Natural killer cell (primary cell): ENCODE results near the gene CFAP43. TPM values are rescaled to one million over a fixed set of nuclear protein-coding genes. Genes with fewer than 3 reads are reported as not detected.
"Not testable (repeated sequence)": the region's sequence is repeated elsewhere in the genome, so short reads cannot be mapped to it uniquely, and the experiment has no call there.

Experiments
- ATAC-seq, 3 donors: fragments of 150-1000 bp in 2 of 3; fragments of 200-7000 bp in 1 of 3; cut with Tn5 transposase; 1 replicate in 1 of 3; 2 replicates in 2 of 3; pipeline ENCODE4 v1.10.0; 2021; ENCODE audit warnings: mild to moderate bottlenecking in 2 of 3, moderate library complexity in 2 of 3
- DNase-seq, 2 donors: peaks; one replicate each; pipeline versions ENCODE4 v3.0.0 to v3.0.0-alpha.2; 2013 to 2021; ENCODE audit warnings: mixed read lengths in 1 of 2
- H3K27ac ChIP-seq: one replicate; pipeline ENCODE4 v1.5.1; 2013; ENCODE audit warnings: mild to moderate bottlenecking, low read length
- H3K27me3 ChIP-seq: one replicate; pipeline ENCODE4 v1.6.1; 2013; ENCODE audit warnings: low read length; ENCODE audit not compliant: control insufficient read depth, insufficient read depth
- H3K36me3 ChIP-seq: one replicate; pipeline ENCODE4 v1.6.1; 2013; ENCODE audit warnings: low read length; ENCODE audit not compliant: control insufficient read depth, insufficient read depth
- H3K4me1 ChIP-seq: one replicate; pipeline ENCODE4 v1.6.1; 2013; ENCODE audit warnings: low read length; ENCODE audit not compliant: control insufficient read depth, insufficient read depth
- H3K4me3 ChIP-seq: one replicate; pipeline ENCODE4 v1.5.1; 2013; ENCODE audit warnings: low read length
- H3K9me3 ChIP-seq: one replicate; pipeline ENCODE4 v1.6.1; 2013; ENCODE audit warnings: low read length; ENCODE audit not compliant: control insufficient read depth, insufficient read depth
- H3K27ac Mint-ChIP-seq, 2 donors: one replicate each; pipeline ENCODE4 v1.8.0; 2022; ENCODE audit warnings: mild to moderate bottlenecking in 2 of 2, mixed read lengths in 2 of 2, moderate library complexity in 1 of 2
- H3K27me3 Mint-ChIP-seq, 2 donors: one replicate each; pipeline ENCODE4 v1.8.0; 2022; ENCODE audit warnings: low read depth in 2 of 2, mixed read lengths in 2 of 2
- H3K36me3 Mint-ChIP-seq: one replicate; pipeline ENCODE4 v1.8.0; 2022; ENCODE audit warnings: mixed read lengths
- H3K4me1 Mint-ChIP-seq, 2 donors: one replicate each; pipeline ENCODE4 v1.8.0; 2022; ENCODE audit warnings: mixed read lengths in 2 of 2
- H3K4me3 Mint-ChIP-seq: one replicate; pipeline ENCODE4 v1.8.0; 2022; ENCODE audit warnings: mild to moderate bottlenecking, moderate library complexity, mixed read lengths
- H3K9me3 Mint-ChIP-seq, 2 donors: one replicate each; pipeline ENCODE4 v1.8.0; 2022; ENCODE audit warnings: mixed read lengths in 2 of 2
- CTCF ChIP-seq: fragments of 200-600 bp; IDR thresholded peaks from one replicate; pipeline ENCODE4 v1.8.0; 2022; ENCODE audit warnings: antibody characterized with exemption
- WGBS: methylation state at CpG from one replicate; pipeline ENCODE4 v1.1.7; 2013; ENCODE audit warnings: missing lambda C conversion rate; ENCODE audit not compliant: insufficient coverage; 5-methylcytosine and 5-hydroxymethylcytosine counted together
- intact Hi-C: fragments of 100-400 bp; cut with micrococcal nuclease; formaldehyde crosslinking; loops from one replicate; pipeline ENCODE4 v1.14.2; 2022
- total RNA-seq, 4 donors: library from RNA; stranded (reverse); fragments of 120-200 nt in 1 of 4; gene quantifications; one replicate each; pipeline versions ENCODE4 v1.2.3 to v1.2.4, GENCODE V29; 2013 to 2022

Gene CFAP43
- total RNA-seq, 3 donors from 2014 or later (not counting 1 experiment from before 2014, with no cell fraction given), result 0.16 TPM; not detected in 2

DNA sequence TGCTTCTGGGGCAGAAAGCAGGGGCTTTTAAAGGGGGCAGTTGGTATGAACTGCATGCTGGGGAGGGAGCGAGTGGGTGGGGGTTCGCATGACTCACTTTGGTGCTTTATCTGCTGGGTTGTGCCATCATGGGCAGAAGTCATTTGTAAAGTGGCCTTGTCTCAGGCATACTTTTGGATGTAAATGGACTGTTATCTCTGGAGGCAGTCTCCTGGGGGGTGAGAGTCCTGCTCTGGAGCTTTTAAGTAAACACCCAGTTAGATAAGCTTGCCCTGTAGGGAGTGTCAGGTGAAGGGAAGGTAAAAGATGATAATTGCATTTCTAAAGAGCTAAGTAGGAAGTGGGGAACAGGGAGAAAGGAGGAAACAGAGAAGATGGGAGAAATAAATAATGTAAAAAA, 20.9 kb upstream of the CFAP43 start:
- Histone ChIP-seq H3K4me3 (no peak overlapping the region), H3K27ac (no peak overlapping the region), H3K9me3 (no peaks in the 10 kb centered on the region), H3K27me3 (peaks cover 4% of the 10 kb centered on the region), H3K36me3 (peaks cover 4% of the 10 kb centered on the region), H3K4me1 (peaks cover 11% of the 10 kb centered on the region)
- intact Hi-C loops, result no loop called here
- H3K4me3 Mint-ChIP-seq, result peak overlapping the region; percentile 97
- DNase-seq (no peak), ATAC-seq (no peak)
- TF ChIP-seq CTCF, result no peak
- peaks cover 40 to 41% of the 10 kb centered on the region in 2 donors for H3K4me1 Mint-ChIP-seq
- H3K27me3 Mint-ChIP-seq, result peaks cover 15 to 25% of the 10 kb centered on the region in 2 donors
- 93% methylated on average over 2 of the region's 2 CpGs for WGBS
- no peaks in the 10 kb centered on the region for H3K36me3 Mint-ChIP-seq
- H3K27ac Mint-ChIP-seq, result peak overlapping the region in 1 of 2 donors; percentile 90
- H3K9me3 Mint-ChIP-seq, result no peaks in the 10 kb centered on the region

GRCh38 chr10:104252368-104252767, 20.2 kb upstream of the CFAP43 start:
- no peak for ATAC-seq
- Histone ChIP-seq H3K27me3 (peaks cover 4% of the 10 kb centered on the region), H3K4me3 (no peak overlapping the region), H3K4me1 (peaks cover 8% of the 10 kb centered on the region), H3K36me3 (no peaks in the 10 kb centered on the region), H3K9me3 (no peaks in the 10 kb centered on the region), H3K27ac (no peak overlapping the region)
- peaks cover 15 to 30% of the 10 kb centered on the region in 2 donors for H3K27me3 Mint-ChIP-seq
- intact Hi-C loops, result no loop called here
- no peak for TF ChIP-seq CTCF
- DNase-seq, result no peak
- no peaks in the 10 kb centered on the region for H3K9me3 Mint-ChIP-seq
- peaks cover 35 to 37% of the 10 kb centered on the region in 2 donors for H3K4me1 Mint-ChIP-seq
- H3K27ac Mint-ChIP-seq, result no peak overlapping the region
- H3K4me3 Mint-ChIP-seq, result no peak overlapping the region
- no peaks in the 10 kb centered on the region for H3K36me3 Mint-ChIP-seq

- Histone ChIP-seq H3K27me3 (peaks cover 4% of the 10 kb centered on the region), H3K27ac (no peak overlapping the region), H3K4me1 (peaks cover 5% of the 10 kb centered on the region), H3K9me3 (no peaks in the 10 kb centered on the region), H3K36me3 (no peaks in the 10 kb centered on the region), H3K4me3 (no peak overlapping the region)
- no peak for DNase-seq
- H3K4me3 Mint-ChIP-seq, result no peak overlapping the region
- no peak overlapping the region for H3K27ac Mint-ChIP-seq
- peaks cover 26 to 28% of the 10 kb centered on the region in 2 donors for H3K4me1 Mint-ChIP-seq
- H3K9me3 Mint-ChIP-seq, result no peaks in the 10 kb centered on the region
- 91% methylated on average over 4 of the region's 6 CpGs for WGBS
- peaks cover 15 to 32% of the 10 kb centered on the region in 2 donors for H3K27me3 Mint-ChIP-seq
- no peak for TF ChIP-seq CTCF
- H3K36me3 Mint-ChIP-seq, result no peaks in the 10 kb centered on the region
- no peak for ATAC-seq
- intact Hi-C loops, result no loop called here
Observed at GRCh38 chr10:104251443-104251842, 19.3 kb upstream of the CFAP43 start.

- WGBS, result 54% methylated on average over 1 of the region's 1 CpG
- H3K4me3 ChIP-seq, result no peak overlapping the region
- Mint-ChIP-seq H3K27ac (no peak overlapping the region), H3K4me3 (no peak overlapping the region), H3K36me3 (no peaks in the 10 kb centered on the region), H3K27me3 (peaks cover 15 to 32% of the 10 kb centered on the region in 2 donors), H3K9me3 (no peaks in the 10 kb centered on the region), H3K4me1 (peaks cover 15 to 17% of the 10 kb centered on the region in 2 donors)
- DNase-seq, result no peak
- no peaks in the 10 kb centered on the region for H3K9me3 ChIP-seq
- H3K27me3 ChIP-seq, result peaks cover 4% of the 10 kb centered on the region
- no peak for ATAC-seq
- TF ChIP-seq CTCF, result no peak
- H3K27ac ChIP-seq, result no peak overlapping the region
- intact Hi-C loops, result no loop called here
- H3K36me3 ChIP-seq, result no peaks in the 10 kb centered on the region
- H3K4me1 ChIP-seq, result peaks cover 5% of the 10 kb centered on the region
Observed at GRCh38 chr10:104250371-104250770, 18.2 kb upstream of the CFAP43 start.

DNA sequence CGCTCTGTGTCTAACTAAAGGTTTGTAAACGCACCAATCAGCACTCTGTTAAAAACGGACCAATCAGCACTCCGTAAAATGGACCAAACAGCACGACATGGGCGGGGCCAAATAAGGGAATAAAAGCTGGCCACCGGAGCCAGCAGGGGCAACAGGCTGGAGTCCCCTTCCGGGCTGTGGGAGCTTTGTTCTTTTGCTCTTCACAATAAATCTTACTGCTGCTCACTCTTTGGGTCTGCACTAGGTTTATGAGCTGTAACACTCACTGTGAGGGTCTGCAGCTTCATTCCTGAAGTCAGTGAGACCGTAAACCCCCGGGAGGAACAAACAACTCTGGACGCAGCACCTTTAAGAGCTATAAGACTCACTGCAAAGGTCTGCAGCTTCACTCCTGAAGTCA, 16.8 kb upstream of the CFAP43 start:
- H3K9me3 Mint-ChIP-seq, H3K9me3 ChIP-seq, DNase-seq, H3K27ac ChIP-seq, intact Hi-C loops, H3K27ac Mint-ChIP-seq, H3K27me3 ChIP-seq, H3K4me1 ChIP-seq, H3K4me1 Mint-ChIP-seq, H3K4me3 Mint-ChIP-seq, H3K36me3 Mint-ChIP-seq, H3K36me3 ChIP-seq, H3K4me3 ChIP-seq, ATAC-seq: not testable (repeated sequence)
- H3K27me3 Mint-ChIP-seq, result peaks cover 15 to 32% of the 10 kb centered on the region in 2 donors
- 89% methylated on average over 11 of the region's 11 CpGs for WGBS
